Progenitor cell of endocrine pancreas (in vitro differentiated cells): ENCODE measurements around the gene ZNF408. TPM values are rescaled to one million over a fixed set of nuclear protein-coding genes. Genes with fewer than 3 reads are reported as not detected.

ENCODE experiments used
- DNase-seq: peaks from one replicate; pipeline ENCODE4 v3.0.0; 2021; ENCODE audit warnings: low spot score; ENCODE audit not compliant: unreplicated experiment
- H3K27ac Mint-ChIP-seq: 2 replicates; pipeline ENCODE4 v1.8.0; 2021; ENCODE audit warnings: mild to moderate bottlenecking, moderate library complexity, mixed read lengths
- H3K27me3 Mint-ChIP-seq: 2 replicates; pipeline ENCODE4 v1.8.0; 2021; ENCODE audit warnings: mixed read lengths
- H3K36me3 Mint-ChIP-seq: 2 replicates; pipeline ENCODE4 v1.8.0; 2022; ENCODE audit warnings: mixed read lengths; ENCODE audit not compliant: insufficient read depth
- H3K4me1 Mint-ChIP-seq: 2 replicates; pipeline ENCODE4 v1.8.0; 2021; ENCODE audit warnings: low read depth, mixed read lengths
- H3K4me3 Mint-ChIP-seq: 2 replicates; pipeline ENCODE4 v1.8.0; 2021; ENCODE audit warnings: low read depth, mild to moderate bottlenecking, moderate library complexity, mixed read lengths
- H3K9me3 Mint-ChIP-seq: 2 replicates; pipeline ENCODE4 v1.8.0; 2021; ENCODE audit warnings: low read depth, mixed read lengths
- total RNA-seq: library from RNA; stranded (reverse); gene quantifications from 2 replicates; pipeline ENCODE4 v1.2.1, GENCODE V29; 2021
- TF ChIP-seq, protein P1 (sequence below): fragments of 200-600 bp; sonication (generic); IDR thresholded peaks from one replicate; pipeline ENCODE4 v1.5.0; 2021; ENCODE audit warnings: antibody characterized with exemption, mild to moderate bottlenecking; ENCODE audit not compliant: unreplicated experiment

The ZNF408 gene
- total RNA-seq, 1 donor from 2014 or later = 11.6 TPM

DNA sequence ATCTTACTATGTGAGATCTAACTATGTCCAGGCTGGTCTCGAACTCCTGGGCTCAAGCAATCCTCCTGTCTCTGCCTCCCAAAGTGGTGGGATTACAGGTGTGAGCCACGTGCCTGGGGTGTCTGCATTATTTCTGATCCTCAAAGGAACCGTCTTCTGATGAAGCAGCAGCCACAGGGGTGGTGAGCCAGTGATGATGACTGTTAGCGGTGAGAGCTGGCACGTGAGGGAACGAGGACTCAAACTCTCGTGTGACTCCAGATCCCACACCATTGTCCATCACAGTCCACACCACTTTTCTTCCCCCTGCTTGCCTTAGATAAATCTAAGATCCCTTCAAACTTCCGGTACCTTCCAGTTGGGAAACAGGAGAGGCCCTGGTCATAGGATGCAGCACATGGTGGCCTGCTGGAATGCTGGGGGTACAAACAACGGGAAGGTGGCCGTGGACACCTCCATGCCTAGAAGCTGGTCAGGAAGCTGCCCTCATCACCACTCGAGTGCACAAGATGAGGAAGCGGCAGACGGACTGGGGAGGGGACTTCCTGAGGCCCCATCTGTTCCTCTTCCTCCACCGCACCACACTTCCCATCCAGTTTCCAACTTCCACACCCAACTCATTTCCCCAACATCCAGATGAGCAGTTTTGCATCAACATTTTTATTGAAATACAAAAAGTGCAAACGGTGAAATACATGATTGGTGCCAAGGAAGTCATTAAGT, 24.2 kb upstream of the ZNF408 start:
- no peaks in the 10 kb centered on the region for H3K27me3 Mint-ChIP-seq

DNA sequence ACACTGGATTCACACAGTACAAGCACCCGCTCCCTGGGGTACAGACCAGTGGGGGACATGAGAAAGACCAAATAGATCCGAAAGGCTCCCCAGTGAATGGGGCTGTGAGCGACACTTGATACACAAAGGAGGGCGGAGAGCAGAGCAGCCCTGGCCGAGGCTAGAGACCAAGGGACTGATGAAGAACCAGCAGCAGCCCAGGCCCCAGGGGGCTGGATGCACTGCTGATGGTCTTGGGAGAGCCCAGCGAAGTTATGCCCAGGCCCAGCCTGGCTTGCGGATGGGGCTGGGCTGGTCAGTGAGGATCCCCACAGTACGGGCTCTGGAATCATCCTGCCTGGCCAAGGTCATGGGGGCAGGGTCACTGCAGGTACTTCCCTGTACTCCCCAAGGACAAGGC, 23.7 kb upstream of the ZNF408 start:
- H3K9me3 Mint-ChIP-seq = no peaks in the 10 kb centered on the region
- DNase-seq = no peak
- H3K4me3 Mint-ChIP-seq = no peak overlapping the region
- H3K36me3 Mint-ChIP-seq = peaks cover 7% of the 10 kb centered on the region
- TF ChIP-seq, protein P1, sequence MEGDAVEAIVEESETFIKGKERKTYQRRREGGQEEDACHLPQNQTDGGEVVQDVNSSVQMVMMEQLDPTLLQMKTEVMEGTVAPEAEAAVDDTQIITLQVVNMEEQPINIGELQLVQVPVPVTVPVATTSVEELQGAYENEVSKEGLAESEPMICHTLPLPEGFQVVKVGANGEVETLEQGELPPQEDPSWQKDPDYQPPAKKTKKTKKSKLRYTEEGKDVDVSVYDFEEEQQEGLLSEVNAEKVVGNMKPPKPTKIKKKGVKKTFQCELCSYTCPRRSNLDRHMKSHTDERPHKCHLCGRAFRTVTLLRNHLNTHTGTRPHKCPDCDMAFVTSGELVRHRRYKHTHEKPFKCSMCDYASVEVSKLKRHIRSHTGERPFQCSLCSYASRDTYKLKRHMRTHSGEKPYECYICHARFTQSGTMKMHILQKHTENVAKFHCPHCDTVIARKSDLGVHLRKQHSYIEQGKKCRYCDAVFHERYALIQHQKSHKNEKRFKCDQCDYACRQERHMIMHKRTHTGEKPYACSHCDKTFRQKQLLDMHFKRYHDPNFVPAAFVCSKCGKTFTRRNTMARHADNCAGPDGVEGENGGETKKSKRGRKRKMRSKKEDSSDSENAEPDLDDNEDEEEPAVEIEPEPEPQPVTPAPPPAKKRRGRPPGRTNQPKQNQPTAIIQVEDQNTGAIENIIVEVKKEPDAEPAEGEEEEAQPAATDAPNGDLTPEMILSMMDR = no peak
- no peaks in the 10 kb centered on the region for H3K27me3 Mint-ChIP-seq
- H3K4me1 Mint-ChIP-seq = peaks cover 4% of the 10 kb centered on the region
- no peak overlapping the region for H3K27ac Mint-ChIP-seq

More for the DNA sequence above, 24.2 kb upstream of the ZNF408 start:
- Mint-ChIP-seq H3K27ac (no peak overlapping the region), H3K9me3 (no peaks in the 10 kb centered on the region), H3K4me3 (no peak overlapping the region), H3K36me3 (peaks cover 10% of the 10 kb centered on the region), H3K4me1 (peaks cover 4% of the 10 kb centered on the region)
- no peak for DNase-seq
- TF ChIP-seq, protein P1 = no peak

DNA sequence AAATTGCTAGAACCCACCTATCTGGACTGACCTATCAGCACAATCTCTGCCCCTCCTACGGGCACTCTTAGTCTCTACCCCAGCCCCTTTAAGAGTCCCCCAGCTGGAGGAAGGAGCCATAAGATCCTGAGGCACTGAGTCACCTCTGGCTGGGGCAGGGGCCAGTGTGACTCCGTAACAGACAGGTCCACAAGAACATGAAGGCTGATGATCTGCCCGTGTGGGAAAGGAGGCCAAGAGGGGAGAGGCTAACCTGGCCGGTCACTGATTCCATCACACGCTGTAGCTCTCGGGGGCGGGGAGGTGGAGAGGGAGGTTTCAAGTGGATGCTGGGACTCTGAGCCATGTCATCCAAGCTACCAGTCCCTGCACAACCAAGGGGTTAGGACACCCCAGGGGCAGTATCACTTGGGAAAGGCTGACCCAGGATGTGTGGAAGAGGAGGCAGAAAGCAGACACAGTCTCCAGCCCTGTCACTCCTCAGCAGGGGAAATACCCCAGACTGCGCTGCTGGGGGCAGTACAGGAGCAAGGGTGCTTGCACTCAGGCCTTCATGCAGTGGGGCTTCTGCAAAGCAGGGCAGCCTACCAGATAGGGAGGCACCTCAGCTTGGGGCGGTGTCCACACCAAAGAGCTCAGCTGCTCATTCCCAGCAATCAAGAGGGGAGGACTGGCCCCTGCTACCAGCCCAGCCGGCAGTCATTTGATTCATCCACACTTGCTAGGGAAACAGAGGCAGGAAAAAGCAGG, 22.7 kb upstream of the ZNF408 start:
- no peaks in the 10 kb centered on the region for H3K27me3 Mint-ChIP-seq
- DNase-seq = no peak
- TF ChIP-seq, protein P1 = no peak
- peaks cover 7% of the 10 kb centered on the region for H3K36me3 Mint-ChIP-seq
- H3K4me3 Mint-ChIP-seq = no peak overlapping the region
- H3K9me3 Mint-ChIP-seq = no peaks in the 10 kb centered on the region
- H3K27ac Mint-ChIP-seq = no peak overlapping the region
- peaks cover 4% of the 10 kb centered on the region for H3K4me1 Mint-ChIP-seq

DNA sequence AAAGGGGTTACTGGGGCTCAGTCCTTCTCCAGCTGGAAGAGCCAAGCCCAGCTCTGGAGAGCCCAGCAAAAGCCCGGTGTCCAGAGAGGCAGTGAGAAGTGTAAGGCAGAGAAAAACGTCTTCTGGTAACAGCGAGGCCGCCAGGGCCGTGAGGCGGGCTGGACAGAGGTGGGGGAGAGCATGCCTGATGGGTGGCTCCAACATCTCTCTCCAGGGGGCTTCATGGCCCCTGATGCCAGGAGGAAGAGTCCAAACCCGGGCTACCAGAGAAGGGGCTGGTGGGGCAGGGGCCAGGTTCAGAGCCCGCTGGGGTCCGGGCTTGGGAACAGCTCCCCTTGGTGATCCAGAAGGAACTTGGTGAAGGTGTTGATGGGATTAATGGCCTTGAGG, 22.1 kb upstream of the ZNF408 start:
- Mint-ChIP-seq H3K27ac (no peak overlapping the region), H3K4me3 (no peak overlapping the region), H3K4me1 (peaks cover 4% of the 10 kb centered on the region), H3K9me3 (no peaks in the 10 kb centered on the region), H3K36me3 (peaks cover 7% of the 10 kb centered on the region), H3K27me3 (no peaks in the 10 kb centered on the region)
- DNase-seq = no peak
- TF ChIP-seq, protein P1 = no peak

DNA sequence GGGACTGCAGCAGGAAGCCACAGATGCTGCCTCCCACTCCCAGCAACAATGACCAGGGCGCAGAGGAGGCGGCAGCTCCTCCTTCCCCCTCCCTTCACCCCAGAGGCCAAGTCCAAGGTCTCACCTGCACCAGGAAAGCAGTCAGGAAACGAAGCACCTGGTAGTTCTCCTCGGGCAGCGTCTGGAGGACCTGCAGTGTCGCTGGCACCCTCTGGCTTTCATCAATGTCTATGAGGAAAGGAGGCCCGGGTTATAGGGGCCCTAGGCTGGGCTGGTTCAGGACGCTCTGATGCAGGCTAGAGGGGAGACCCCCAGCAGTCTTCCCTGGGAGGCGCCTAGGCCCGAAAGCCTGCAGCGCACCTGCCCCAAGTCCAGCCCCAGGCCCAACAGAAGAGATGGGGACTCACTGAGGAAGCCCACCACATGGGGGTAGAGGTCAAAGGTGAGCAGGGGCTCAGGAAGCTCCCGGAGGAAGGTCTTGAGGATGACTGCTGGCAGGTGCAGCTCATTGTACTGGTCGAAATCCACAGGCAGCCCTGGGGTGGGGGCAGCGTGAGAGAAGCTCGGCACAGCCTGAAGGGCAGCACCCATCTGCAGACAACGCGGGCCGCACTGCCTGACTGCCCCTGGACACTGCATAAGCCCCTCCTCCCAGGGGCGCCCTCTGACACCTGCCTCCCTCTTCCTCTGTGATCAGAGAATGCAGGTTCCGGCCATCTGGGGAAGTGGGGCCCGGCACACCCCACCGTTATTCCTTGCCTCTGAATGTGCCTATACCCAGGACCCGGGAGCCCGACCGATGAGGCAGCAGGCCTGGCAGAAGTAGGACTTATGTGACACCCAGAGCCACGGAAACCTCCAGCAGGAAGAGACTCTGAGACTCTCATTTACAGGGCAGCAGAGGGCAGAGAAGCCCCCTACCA, 21.3 kb upstream of the ZNF408 start:
- Mint-ChIP-seq H3K4me3 (no peak overlapping the region), H3K27ac (no peak overlapping the region), H3K27me3 (no peaks in the 10 kb centered on the region), H3K4me1 (peaks cover 4% of the 10 kb centered on the region), H3K9me3 (no peaks in the 10 kb centered on the region), H3K36me3 (peaks cover 7% of the 10 kb centered on the region)
- no peak for DNase-seq
- TF ChIP-seq, protein P1 = no peak
